GM12878 (cell line): ENCODE measurements around the gene AKAP7. TPM values are rescaled to one million over a fixed set of nuclear protein-coding genes. Genes with fewer than 3 reads are reported as not detected.

Source experiments
- ATAC-seq: fragments of 200-7000 bp; cut with Tn5 transposase; 3 replicates; pipeline ENCODE4 v1.9.1; 2020; ENCODE audit warnings: mild to moderate bottlenecking, moderate library complexity
- BruUV-seq: library from RNA; stranded (reverse); fragments of 400-500 nt; replicated peaks from 2 replicates; lab custom pipeline; 2021; lab: Mats Ljungman, UMichigan
- CTCF ChIA-PET: fragments of 300-600 bp; sonication (Branson Sonifier 250); formaldehyde crosslinking; extraction: SDS; loops from one replicate; lab custom pipeline; 2021; ENCODE audit warnings: inconsistent platforms; lab: Yijun Ruan, JAX
- POLR2A ChIA-PET: fragments of 350-600 bp; formaldehyde crosslinking; extraction: SDS; loops from one replicate; lab custom pipeline; 2021; ENCODE audit warnings: inconsistent platforms; lab: Charles Lee
- RAD21 ChIA-PET: fragments of 300-600 bp; sonication (Branson Sonifier 250); formaldehyde crosslinking; loops from one replicate; lab custom pipeline; 2023; ENCODE audit warnings: antibody characterized with exemption; ENCODE audit not compliant: unreplicated experiment; lab: Charles Lee
- SMC1A ChIA-PET: fragments of 300-600 bp; sonication (Branson Sonifier 250); formaldehyde crosslinking; loops from one replicate; lab custom pipeline; 2023; ENCODE audit not compliant: unreplicated experiment, uncharacterized antibody; lab: Charles Lee
- DNase-seq: peaks from one replicate; pipeline ENCODE4 v3.0.0-alpha.2; 2011; ENCODE audit warnings: low read depth, low spot score
- FAIRE-seq: peaks from 3 replicates; lab custom pipeline; 2011; peaks lifted over from hg19 to GRCh38; lab: Jason Lieb, UNC
- H2AFZ ChIP-seq: 2 replicates; pipeline ENCODE4 v1.6.0; 2011; ENCODE audit warnings: low read depth, low read length, control low read depth; ENCODE audit not compliant: control insufficient read depth
- H3K27ac ChIP-seq: 2 replicates; pipeline ENCODE4 v1.5.1; 2011; ENCODE audit warnings: control low read depth; ENCODE audit not compliant: control insufficient read depth, insufficient read depth
- H3K27me3 ChIP-seq, 2 experiments: replicated peaks in 1 of 2; 2 replicates each; pipeline versions ENCODE4 v1.6.0 to v1.6.1; 2011; ENCODE audit warnings: low read length in 1 of 2; ENCODE audit not compliant: control insufficient read depth in 2 of 2, insufficient read depth in 2 of 2
- H3K36me3 ChIP-seq, 2 experiments: 2 replicates each; pipeline ENCODE4 v1.5.1; 2011; ENCODE audit warnings: low read length in 1 of 2; ENCODE audit not compliant: control insufficient read depth in 2 of 2, insufficient read depth in 2 of 2
- H3K4me1 ChIP-seq: 2 replicates; pipeline ENCODE4 v1.6.1; 2011; ENCODE audit warnings: mild to moderate bottlenecking, low read length, moderate library complexity, mixed read lengths; ENCODE audit not compliant: control insufficient read depth, insufficient read depth
- H3K4me2 ChIP-seq: 2 replicates; pipeline ENCODE4 v1.6.0; 2011; ENCODE audit warnings: control low read depth; ENCODE audit not compliant: control insufficient read depth, insufficient read depth
- H3K4me3 ChIP-seq: fragments of 200-600 bp; sonication (generic); 2 replicates; pipeline ENCODE4 v1.5.1; 2016
- H3K79me2 ChIP-seq: 2 replicates; pipeline ENCODE4 v1.6.0; 2011; ENCODE audit warnings: low read length; ENCODE audit not compliant: control insufficient read depth, insufficient read depth
- H3K9ac ChIP-seq: 2 replicates; pipeline ENCODE4 v1.8.0; 2011; ENCODE audit warnings: low read length, control low read depth, mixed read lengths; ENCODE audit not compliant: control insufficient read depth, insufficient read depth
- H3K9me3 ChIP-seq: replicated peaks from 3 replicates; pipeline ENCODE4 v1.5.1; 2011; ENCODE audit warnings: mild to moderate bottlenecking, low read length; ENCODE audit not compliant: control insufficient read depth, insufficient read depth
- H4K20me1 ChIP-seq: 2 replicates; pipeline ENCODE4 v1.6.0; 2011; ENCODE audit not compliant: control insufficient read depth, insufficient read depth
- HDGF ChIP-seq: fragments of 450-650 bp; IDR thresholded peaks from 2 replicates; pipeline ENCODE4 v1.6.1; 2016; ENCODE audit warnings: antibody characterized with exemption
- MTA2 ChIP-seq: fragments of 450-650 bp; IDR thresholded peaks from 2 replicates; pipeline ENCODE4 v1.6.1; 2016; ENCODE audit warnings: low read depth, mild to moderate bottlenecking, moderate library complexity
- NFYB ChIP-seq: IDR thresholded peaks from 2 replicates; pipeline ENCODE4 v1.6.1; 2011; ENCODE audit warnings: low read depth, mild to moderate bottlenecking, low read length, improper control_type of control experiment, moderate library complexity; ENCODE audit not compliant: insufficient read depth
- WGBS: methylation state at CpG from one replicate; pipeline ENCODE4 v1.1.6; 2016; ENCODE audit warnings: low lambda C conversion rate; ENCODE audit not compliant: insufficient replicate concordance, insufficient coverage; ENCODE audit errors: missing lambda C conversion rate; 5-methylcytosine and 5-hydroxymethylcytosine counted together
- in situ Hi-C: fragments of 300-500 bp; cut with MboI; formaldehyde crosslinking; loops from 9 replicates; pipeline ENCODE4 v1.14.3; 2018; ENCODE audit warnings: mixed read lengths
- intact Hi-C: fragments of 100-400 bp; cut with micrococcal nuclease; formaldehyde crosslinking; loops from one replicate; pipeline ENCODE4 v1.14.2; 2022; ENCODE audit not compliant: unreplicated experiment
- polyA plus RNA-seq, 11 experiments: library from polyadenylated mRNA; depleted of rRNA in 4 of 11; unstranded in 6 of 11; stranded (reverse) in 5 of 11; fragments of >200 nt; fragmentation: Nextera tagmentation in 4 of 11; fragmentation: Illumina TruSeq in 1 of 11; extraction: Ambion mirVana in 4 of 11; extraction: Trizol in 1 of 11; gene quantifications; 1 replicate in 1 of 11; 2 replicates in 10 of 11; pipeline versions ENCODE4 v1.2.1 to v1.2.3, GENCODE V29; 2011 to 2016; ENCODE audit warnings: inconsistent platforms in 2 of 11, missing spikeins in 2 of 11, low read depth in 1 of 11
- total RNA-seq, 4 experiments: library from RNA; depleted of rRNA in 3 of 4; stranded (reverse); fragments of >200 nt in 3 of 4; fragmentation: Illumina TruSeq in 1 of 4; extraction: Trizol in 1 of 4; gene quantifications; 2 replicates each; pipeline versions ENCODE4 v1.2.1 to v1.2.3, GENCODE V29; 2013 to 2021
- TF ChIP-seq, protein P1 (sequence below): IDR thresholded peaks from 2 replicates; pipeline ENCODE4 v1.6.1; 2012; ENCODE audit warnings: low read depth, low read length, improper control_type of control experiment
- TF ChIP-seq, protein P2 (sequence below): fragments of 450-650 bp; IDR thresholded peaks from 2 replicates; pipeline ENCODE4 v1.6.1; 2016; ENCODE audit warnings: mild to moderate bottlenecking
- TF ChIP-seq, protein P3 (sequence below): IDR thresholded peaks from 2 replicates; pipeline ENCODE4 v1.6.1; 2012; ENCODE audit warnings: low read depth, low read length, improper control_type of control experiment

Gene AKAP7
- total and polyA plus RNA-seq, 10 of the 15 experiments (the other 5 are each of a cell fraction or from before 2014, with no cell fraction given) = 0.06 to 0.58 (median 0.28) TPM; not detected in 1

- no peak overlapping the region for H3K4me3 ChIP-seq
- FAIRE-seq (no peak), ATAC-seq (no peak), DNase-seq (no peak)
- no peaks in the 10 kb centered on the region for H4K20me1 ChIP-seq
- intact Hi-C loops (no loop called here), in situ Hi-C loops (no loop called here)
- 68% methylated on average over 1 of the region's 1 CpG for WGBS
- ChIA-PET RAD21 (no interaction called here), SMC1A (no interaction called here), POLR2A (no interaction called here), CTCF (no interaction called here)
- H3K4me2 ChIP-seq = no peak overlapping the region
- H3K9ac ChIP-seq = no peak overlapping the region
- BruUV-seq = no TSS peak
- H3K4me1 ChIP-seq = no peaks in the 10 kb centered on the region
- H3K27ac ChIP-seq = no peak overlapping the region
- no peaks in the 10 kb centered on the region; a peak in 1 of 4 replicates for H3K27me3 ChIP-seq
- no peaks in the 10 kb centered on the region for H3K79me2 ChIP-seq
- no peak overlapping the region for H2AFZ ChIP-seq
- no peaks in the 10 kb centered on the region for H3K36me3 ChIP-seq
- no peak for TF ChIP-seq HDGF
- TF ChIP-seq, protein P1, sequence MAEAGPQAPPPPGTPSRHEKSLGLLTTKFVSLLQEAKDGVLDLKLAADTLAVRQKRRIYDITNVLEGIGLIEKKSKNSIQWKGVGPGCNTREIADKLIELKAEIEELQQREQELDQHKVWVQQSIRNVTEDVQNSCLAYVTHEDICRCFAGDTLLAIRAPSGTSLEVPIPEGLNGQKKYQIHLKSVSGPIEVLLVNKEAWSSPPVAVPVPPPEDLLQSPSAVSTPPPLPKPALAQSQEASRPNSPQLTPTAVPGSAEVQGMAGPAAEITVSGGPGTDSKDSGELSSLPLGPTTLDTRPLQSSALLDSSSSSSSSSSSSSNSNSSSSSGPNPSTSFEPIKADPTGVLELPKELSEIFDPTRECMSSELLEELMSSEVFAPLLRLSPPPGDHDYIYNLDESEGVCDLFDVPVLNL = no peak
- TF ChIP-seq MTA2 = no peak
- TF ChIP-seq, protein P2, sequence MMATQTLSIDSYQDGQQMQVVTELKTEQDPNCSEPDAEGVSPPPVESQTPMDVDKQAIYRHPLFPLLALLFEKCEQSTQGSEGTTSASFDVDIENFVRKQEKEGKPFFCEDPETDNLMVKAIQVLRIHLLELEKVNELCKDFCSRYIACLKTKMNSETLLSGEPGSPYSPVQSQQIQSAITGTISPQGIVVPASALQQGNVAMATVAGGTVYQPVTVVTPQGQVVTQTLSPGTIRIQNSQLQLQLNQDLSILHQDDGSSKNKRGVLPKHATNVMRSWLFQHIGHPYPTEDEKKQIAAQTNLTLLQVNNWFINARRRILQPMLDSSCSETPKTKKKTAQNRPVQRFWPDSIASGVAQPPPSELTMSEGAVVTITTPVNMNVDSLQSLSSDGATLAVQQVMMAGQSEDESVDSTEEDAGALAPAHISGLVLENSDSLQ = no peak
- TF ChIP-seq NFYB = no peak
- TF ChIP-seq, protein P3, sequence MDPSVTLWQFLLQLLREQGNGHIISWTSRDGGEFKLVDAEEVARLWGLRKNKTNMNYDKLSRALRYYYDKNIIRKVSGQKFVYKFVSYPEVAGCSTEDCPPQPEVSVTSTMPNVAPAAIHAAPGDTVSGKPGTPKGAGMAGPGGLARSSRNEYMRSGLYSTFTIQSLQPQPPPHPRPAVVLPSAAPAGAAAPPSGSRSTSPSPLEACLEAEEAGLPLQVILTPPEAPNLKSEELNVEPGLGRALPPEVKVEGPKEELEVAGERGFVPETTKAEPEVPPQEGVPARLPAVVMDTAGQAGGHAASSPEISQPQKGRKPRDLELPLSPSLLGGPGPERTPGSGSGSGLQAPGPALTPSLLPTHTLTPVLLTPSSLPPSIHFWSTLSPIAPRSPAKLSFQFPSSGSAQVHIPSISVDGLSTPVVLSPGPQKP = no peak
- no peaks in the 10 kb centered on the region for H3K9me3 ChIP-seq
Observed at GRCh38 chr6:131225127-131225526, 89.9 kb downstream of the AKAP7 start.
